IMR-90 (cell line): ENCODE measurements around the gene SLC25A41. TPM values are rescaled to one million over a fixed set of nuclear protein-coding genes. Genes with fewer than 3 reads are reported as not detected.

Source experiments
- ATAC-seq: fragments of 200-7000 bp; cut with Tn5 transposase; 2 replicates; pipeline ENCODE4 v1.9.1; 2020; ENCODE audit warnings: low read depth, mild to moderate bottlenecking, moderate library complexity
- BruUV-seq: library from RNA; stranded (reverse); fragments of 400-500 nt; replicated peaks from 2 replicates; lab custom pipeline; 2021; lab: Mats Ljungman, UMichigan
- CTCF ChIA-PET: fragments of 300-600 bp; formaldehyde crosslinking; extraction: SDS; loops from one replicate; lab custom pipeline; 2021; ENCODE audit warnings: antibody characterized with exemption; lab: Yijun Ruan, JAX
- POLR2A ChIA-PET: fragments of 300-600 bp; sonication (Branson Sonifier 250); formaldehyde crosslinking; loops from one replicate; lab custom pipeline; 2022; ENCODE audit warnings: antibody characterized with exemption; ENCODE audit not compliant: unreplicated experiment; lab: Charles Lee
- DNase-seq: peaks from one replicate; pipeline ENCODE4 v3.0.0; 2013
- H2AFZ ChIP-seq: replicated peaks from 2 replicates; pipeline ENCODE3; 2013; ENCODE audit warnings: low read length, mild to moderate bottlenecking; ENCODE audit not compliant: poor library complexity
- H2AK5ac ChIP-seq: 2 replicates; pipeline ENCODE4 v1.6.1; 2013; ENCODE audit warnings: low read depth, low read length, inconsistent platforms
- H2AK9ac ChIP-seq: replicated peaks from 2 replicates; pipeline ENCODE3; 2013; ENCODE audit warnings: mild to moderate bottlenecking, low read depth, low read length, moderate library complexity; ENCODE audit not compliant: poor library complexity
- H2BK120ac ChIP-seq: 2 replicates; pipeline ENCODE4 v1.6.1; 2013; ENCODE audit warnings: low read depth, low read length, inconsistent platforms
- H2BK15ac ChIP-seq: 3 replicates; pipeline ENCODE4 v1.6.1; 2013; ENCODE audit warnings: low read depth, low read length, inconsistent platforms
- H2BK20ac ChIP-seq: 2 replicates; pipeline ENCODE4 v1.6.1; 2013; ENCODE audit warnings: low read depth, mild to moderate bottlenecking, inconsistent platforms, low read length, moderate library complexity
- H2BK5ac ChIP-seq: 2 replicates; pipeline ENCODE4 v1.6.1; 2013; ENCODE audit warnings: mild to moderate bottlenecking, low read depth, low read length, inconsistent platforms; ENCODE audit not compliant: poor library complexity, severe bottlenecking
- H3K14ac ChIP-seq: replicated peaks from 2 replicates; pipeline ENCODE4 v1.6.1; 2013; ENCODE audit warnings: low read depth, low read length, inconsistent platforms
- H3K18ac ChIP-seq: 2 replicates; pipeline ENCODE4 v1.6.1; 2013; ENCODE audit warnings: low read depth, low read length, control low read depth
- H3K23ac ChIP-seq: 2 replicates; pipeline ENCODE4 v1.6.1; 2013; ENCODE audit warnings: low read depth, low read length, inconsistent platforms
- H3K27ac ChIP-seq: 2 replicates; pipeline ENCODE4 v1.5.1; 2013; ENCODE audit warnings: mild to moderate bottlenecking, control low read depth, low read length; ENCODE audit not compliant: insufficient read depth
- H3K27me3 ChIP-seq: 2 replicates; pipeline ENCODE4 v1.6.1; 2013; ENCODE audit warnings: low read length; ENCODE audit not compliant: control insufficient read depth, insufficient read depth
- H3K36me3 ChIP-seq: 2 replicates; pipeline ENCODE4 v1.6.1; 2013; ENCODE audit warnings: low read length, mixed read lengths; ENCODE audit not compliant: control insufficient read depth, insufficient read depth
- H3K4ac ChIP-seq: 2 replicates; pipeline ENCODE4 v1.6.1; 2013; ENCODE audit warnings: low read depth, low read length, inconsistent platforms
- H3K4me1 ChIP-seq: 2 replicates; pipeline ENCODE4 v1.6.1; 2013; ENCODE audit warnings: low read length, mixed read lengths; ENCODE audit not compliant: control insufficient read depth, insufficient read depth
- H3K4me2 ChIP-seq: 2 replicates; pipeline ENCODE4 v1.6.1; 2013; ENCODE audit warnings: low read depth, mild to moderate bottlenecking, control low read depth, low read length, moderate library complexity
- H3K4me3 ChIP-seq: 2 replicates; pipeline ENCODE4 v1.5.1; 2013; ENCODE audit warnings: low read depth, mild to moderate bottlenecking, control low read depth, low read length, moderate library complexity; ENCODE audit not compliant: insufficient read depth
- H3K56ac ChIP-seq: 2 replicates; pipeline ENCODE4 v1.6.1; 2013; ENCODE audit warnings: low read length, inconsistent platforms; ENCODE audit not compliant: insufficient read depth; ENCODE audit errors: extremely low read depth
- H3K79me1 ChIP-seq, 2 experiments: 2 replicates each; pipeline ENCODE4 v1.6.1; 2013; ENCODE audit warnings: low read length in 2 of 2, inconsistent platforms in 1 of 2, low read depth in 1 of 2
- H3K9ac ChIP-seq: 2 replicates; pipeline ENCODE4 v1.6.1; 2013; ENCODE audit warnings: low read depth, low read length, control low read depth
- H3K9me1 ChIP-seq: 2 replicates; pipeline ENCODE4 v1.6.1; 2013; ENCODE audit warnings: low read length, inconsistent platforms; ENCODE audit not compliant: insufficient read depth
- H3K9me3 ChIP-seq: 2 replicates; pipeline ENCODE4 v1.6.1; 2013; ENCODE audit warnings: low read length; ENCODE audit not compliant: control insufficient read depth, insufficient read depth
- H4K20me1 ChIP-seq: 2 replicates; pipeline ENCODE4 v1.6.1; 2013; ENCODE audit warnings: low read length, inconsistent platforms; ENCODE audit not compliant: insufficient read depth
- H4K5ac ChIP-seq: 2 replicates; pipeline ENCODE4 v1.6.1; 2013; ENCODE audit warnings: mild to moderate bottlenecking, low read depth, low read length, control low read depth
- H4K8ac ChIP-seq, 2 experiments: 2 replicates each; pipeline ENCODE4 v1.6.1; 2013; ENCODE audit warnings: low read depth in 2 of 2, low read length in 2 of 2, control low read depth in 1 of 2, inconsistent platforms in 1 of 2
- H4K91ac ChIP-seq: 2 replicates; pipeline ENCODE4 v1.6.1; 2013; ENCODE audit warnings: low read depth, low read length, inconsistent platforms; ENCODE audit not compliant: insufficient read depth
- BHLHE40 ChIP-seq: fragments of 150-350 bp; IDR thresholded peaks from 2 replicates; pipeline ENCODE4 v1.6.1; 2016; ENCODE audit warnings: mild to moderate bottlenecking, low read depth, low read length
- CEBPB ChIP-seq: IDR thresholded peaks from 2 replicates; pipeline ENCODE4 v1.6.1; 2012; ENCODE audit warnings: low read depth, low read length, improper control_type of control experiment
- CHD1 ChIP-seq: IDR thresholded peaks from 2 replicates; pipeline ENCODE4 v1.6.1; 2012; ENCODE audit warnings: low read depth, low read length, improper control_type of control experiment
- CTCF ChIP-seq: conservative IDR thresholded peaks from 2 replicates; pipeline ENCODE4 v1.5.1; 2012; ENCODE audit warnings: mild to moderate bottlenecking, low read depth, low read length, improper control_type of control experiment
- ELK1 ChIP-seq: fragments of 150-350 bp; IDR thresholded peaks from 2 replicates; pipeline ENCODE4 v1.6.1; 2016; ENCODE audit warnings: low read depth, mild to moderate bottlenecking, low read length, moderate library complexity, borderline replicate concordance
- MAZ ChIP-seq: IDR thresholded peaks from 2 replicates; pipeline ENCODE4 v1.6.1; 2012; ENCODE audit warnings: low read depth, mild to moderate bottlenecking, low read length, improper control_type of control experiment, moderate library complexity, borderline replicate concordance
- MXI1 ChIP-seq: IDR thresholded peaks from 2 replicates; pipeline ENCODE4 v1.6.1; 2012; ENCODE audit warnings: low read depth, mild to moderate bottlenecking, low read length, moderate library complexity, borderline replicate concordance
- POLR2A ChIP-seq: IDR thresholded peaks from 2 replicates; pipeline ENCODE4 v1.6.1; 2012; ENCODE audit warnings: mild to moderate bottlenecking, low read depth, low read length
- RAD21 ChIP-seq: IDR thresholded peaks from 2 replicates; pipeline ENCODE4 v1.6.1; 2012; ENCODE audit warnings: low read length, improper control_type of control experiment
- RFX5 ChIP-seq: IDR thresholded peaks from 2 replicates; pipeline ENCODE4 v1.8.0; 2012; ENCODE audit warnings: low read depth, mild to moderate bottlenecking, low read length, moderate library complexity
- SMC3 ChIP-seq: fragments of 150-350 bp; IDR thresholded peaks from 2 replicates; pipeline ENCODE4 v1.6.1; 2016; ENCODE audit warnings: low read depth, mild to moderate bottlenecking, antibody characterized with exemption, low read length, moderate library complexity
- USF2 ChIP-seq: fragments of 150-350 bp; IDR thresholded peaks from 2 replicates; pipeline ENCODE4 v1.6.1; 2017; ENCODE audit warnings: mild to moderate bottlenecking, antibody characterized with exemption, low read length, low read depth
- WGBS, 2 experiments: methylation state at CpG; one replicate each; pipeline versions ENCODE4 v1.1.5 to v1.1.7; 2013; ENCODE audit warnings: missing lambda C conversion rate in 2 of 2; ENCODE audit not compliant: insufficient read length in 1 of 2; ENCODE audit errors: extremely low coverage in 2 of 2; 5-methylcytosine and 5-hydroxymethylcytosine counted together
- dilution Hi-C: fragments of 300-500 bp; cut with HindIII; formaldehyde crosslinking; loops from one replicate; pipeline ENCODE4 v1.14.3; 2018; ENCODE audit warnings: low sequenced_read_pairs; ENCODE audit not compliant: unreplicated experiment
- in situ Hi-C: fragments of 300-500 bp; cut with MboI; formaldehyde crosslinking; loops from 3 replicates; pipeline ENCODE4 v1.14.3; 2019; ENCODE audit warnings: low sequenced_read_pairs, inconsistent platforms, mixed read lengths
- intact Hi-C: fragments of 100-400 bp; cut with micrococcal nuclease; formaldehyde crosslinking; loops from 2 replicates; pipeline ENCODE4 v1.10.0; 2022
- polyA plus RNA-seq, 3 experiments: library from polyadenylated mRNA; depleted of rRNA; stranded (reverse); fragments of >200 nt; gene quantifications; 2 replicates each; pipeline ENCODE4 v1.2.3, GENCODE V29; 2012; ENCODE audit warnings: low replicate concordance in 1 of 3
- total RNA-seq: library from RNA; depleted of rRNA; stranded (reverse); fragments of >200 nt; gene quantifications from 2 replicates; pipeline ENCODE4 v1.2.3, GENCODE V29; 2012

The SLC25A41 gene
- total and polyA plus RNA-seq, 2 of the 4 experiments (the other 2 are of a cell fraction) = not detected

- in situ Hi-C loops = no loop called here
Observed at GRCh38 chr19:6466526-6467248, 33.1 kb upstream of the SLC25A41 start.

More at GRCh38 chr19:6466526-6467248, 33.1 kb upstream of the SLC25A41 start:
- POLR2A ChIA-PET = no interaction called here
- Histone ChIP-seq H4K20me1 (no peaks in the 10 kb centered on the region), H3K4me1 (no peaks in the 10 kb centered on the region), H2AFZ (no peak overlapping the region), H4K91ac (no peak overlapping the region), H3K79me1 (no peaks in the 10 kb centered on the region), H3K4ac (no peak overlapping the region), H3K4me2 (no peak overlapping the region), H2BK20ac (no peak overlapping the region), H3K18ac (no peak overlapping the region), H3K23ac (no peak overlapping the region), H4K5ac (no peak overlapping the region), H3K27me3 (peaks cover 29% of the 10 kb centered on the region), H3K56ac (no peak overlapping the region), H3K9ac (no peak overlapping the region), H4K8ac (no peak overlapping the region), H3K36me3 (no peaks in the 10 kb centered on the region), H3K4me3 (no peak overlapping the region), H2AK5ac (no peak overlapping the region), H2AK9ac (no peak overlapping the region), H2BK15ac (no peak overlapping the region), H2BK5ac (no peak overlapping the region), H2BK120ac (no peak overlapping the region), H3K27ac (no peak overlapping the region), H3K9me3 (no peaks in the 10 kb centered on the region), H3K14ac (no peak overlapping the region), H3K9me1 (no peaks in the 10 kb centered on the region)
- no peak for ATAC-seq
- DNase-seq = no peak
- WGBS, 2 experiments = 88% methylated on average over 10 of the region's 21 CpGs; no CpG with 5 or more reads in 1 of the 2 experiments
- dilution Hi-C loops = no loop called here
- no peak for TF ChIP-seq RFX5
- TF ChIP-seq CTCF = no peak
- TF ChIP-seq ELK1 = no peak
- TF ChIP-seq CHD1 = no peak
- TF ChIP-seq MAZ = no peak
- no peak for TF ChIP-seq MXI1
- no peak for TF ChIP-seq CEBPB
- no peak for TF ChIP-seq SMC3
- no peak for TF ChIP-seq RAD21
- TF ChIP-seq BHLHE40 = no peak
- no peak for TF ChIP-seq USF2
- TF ChIP-seq POLR2A = no peak
- CTCF ChIA-PET = no interaction called here
- intact Hi-C loops = no loop called here
- no TSS peak for BruUV-seq
